ENCODE measurements around the gene FXN.

FXN gene

DNA sequence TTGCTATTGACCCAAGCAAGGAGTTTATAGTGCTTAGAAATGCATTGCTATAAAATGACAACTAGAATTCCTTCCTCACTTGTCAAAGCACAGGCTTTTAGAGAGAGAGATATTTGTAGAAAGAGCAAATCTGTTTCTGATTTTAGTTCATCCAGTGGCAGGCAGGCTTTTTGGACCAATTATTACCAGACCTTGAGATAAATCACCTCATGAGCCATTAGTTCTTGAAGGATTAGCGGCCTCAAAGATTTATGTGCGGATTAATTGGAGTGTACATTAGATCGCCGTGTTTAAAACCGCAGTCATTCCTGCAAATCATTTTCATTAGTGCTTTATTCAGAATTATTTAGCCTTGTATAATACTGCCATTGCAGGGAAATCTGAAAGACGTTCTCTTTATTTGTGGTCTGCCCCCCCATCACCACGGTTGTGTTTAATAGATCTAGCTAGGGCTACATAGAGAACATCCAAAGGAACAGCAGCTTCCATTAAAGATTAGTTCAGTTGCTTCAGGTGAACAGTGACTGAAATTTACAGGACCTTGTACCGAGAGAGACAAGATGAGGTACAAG lies 109.7 kb downstream of the FXN start:
- DNase-seq = peak; percentile 21

DNA sequence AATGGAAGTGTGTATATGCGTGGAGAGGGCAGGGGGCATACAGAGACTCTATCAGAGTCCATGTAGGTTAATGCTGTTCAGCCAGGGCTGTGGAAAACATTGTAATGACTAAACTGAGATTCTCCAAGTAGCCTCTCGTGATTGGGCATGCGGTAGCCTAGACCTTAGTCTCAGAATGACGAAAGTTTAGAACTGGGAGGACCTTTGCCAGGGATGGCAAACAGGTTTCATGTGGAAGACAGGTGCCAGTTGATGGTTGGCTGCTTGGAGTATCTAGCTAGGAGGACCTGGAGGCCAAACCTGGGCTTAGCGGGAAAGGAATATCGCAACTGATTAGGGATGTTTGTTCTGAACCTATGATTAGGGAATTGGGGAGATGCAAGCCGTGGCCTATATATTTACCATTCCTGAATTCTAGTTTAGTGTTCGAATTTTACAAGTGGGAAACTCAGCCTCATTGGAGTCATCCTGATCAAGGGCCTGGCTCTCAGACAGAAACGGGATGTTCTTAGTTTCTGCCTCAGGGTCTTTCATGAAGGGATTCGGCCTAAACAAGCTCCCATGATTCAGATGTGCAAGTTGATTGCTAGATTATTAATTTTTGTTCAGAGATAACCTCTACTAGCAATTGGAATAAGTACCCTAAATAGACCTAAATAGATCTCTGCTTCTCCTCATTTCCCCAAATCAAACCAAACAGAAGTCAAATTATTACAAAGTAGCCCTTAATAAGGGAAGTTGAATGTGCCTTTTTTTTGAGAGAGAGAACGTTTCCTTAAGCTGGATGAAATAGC lies 111.7 kb downstream of the FXN start:
- DNase-seq = no peak

DNA sequence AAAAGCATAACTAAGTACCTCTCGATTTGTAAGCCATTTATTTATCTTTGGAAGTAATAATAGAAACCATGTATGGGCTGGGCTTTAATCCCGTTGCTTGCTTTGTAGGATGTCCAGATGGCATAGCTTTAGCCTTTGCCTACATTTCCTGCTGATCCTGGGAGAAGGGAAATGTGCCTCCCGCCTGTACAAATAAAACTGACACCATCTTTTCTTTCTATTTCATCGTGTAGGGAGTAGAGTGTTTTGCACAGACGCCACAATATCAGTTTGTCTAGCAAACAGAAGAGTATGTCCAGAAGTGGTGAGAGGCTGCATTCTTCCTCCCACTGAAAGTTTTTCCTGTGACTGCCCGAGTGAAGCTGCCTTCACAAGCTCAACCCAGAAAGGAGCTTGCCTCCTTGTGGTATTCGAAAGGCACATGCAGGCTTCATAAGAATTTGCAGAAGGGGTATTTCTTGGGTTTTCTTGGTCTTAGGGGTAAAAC lies 113.8 kb downstream of the FXN start:
- no peak for DNase-seq
